OCI-LY3 (cell line): ENCODE results near the gene PRRT4.

Source experiments
- EZH2phosphoT487 ChIP-seq: fragments of 200-600 bp; shearing (Covaris generic); IDR thresholded peaks from 2 replicates; pipeline ENCODE4 v1.6.1; 2018; ENCODE audit warnings: antibody characterized with exemption, mixed run types, low read depth
- TF ChIP-seq, protein P1 (sequence below): fragments of 200-600, 300-600 bp; sonication (generic); IDR thresholded peaks from 2 replicates; pipeline ENCODE4 v1.5.1; 2014; ENCODE audit warnings: antibody characterized with exemption, low read length, low read depth

DNA sequence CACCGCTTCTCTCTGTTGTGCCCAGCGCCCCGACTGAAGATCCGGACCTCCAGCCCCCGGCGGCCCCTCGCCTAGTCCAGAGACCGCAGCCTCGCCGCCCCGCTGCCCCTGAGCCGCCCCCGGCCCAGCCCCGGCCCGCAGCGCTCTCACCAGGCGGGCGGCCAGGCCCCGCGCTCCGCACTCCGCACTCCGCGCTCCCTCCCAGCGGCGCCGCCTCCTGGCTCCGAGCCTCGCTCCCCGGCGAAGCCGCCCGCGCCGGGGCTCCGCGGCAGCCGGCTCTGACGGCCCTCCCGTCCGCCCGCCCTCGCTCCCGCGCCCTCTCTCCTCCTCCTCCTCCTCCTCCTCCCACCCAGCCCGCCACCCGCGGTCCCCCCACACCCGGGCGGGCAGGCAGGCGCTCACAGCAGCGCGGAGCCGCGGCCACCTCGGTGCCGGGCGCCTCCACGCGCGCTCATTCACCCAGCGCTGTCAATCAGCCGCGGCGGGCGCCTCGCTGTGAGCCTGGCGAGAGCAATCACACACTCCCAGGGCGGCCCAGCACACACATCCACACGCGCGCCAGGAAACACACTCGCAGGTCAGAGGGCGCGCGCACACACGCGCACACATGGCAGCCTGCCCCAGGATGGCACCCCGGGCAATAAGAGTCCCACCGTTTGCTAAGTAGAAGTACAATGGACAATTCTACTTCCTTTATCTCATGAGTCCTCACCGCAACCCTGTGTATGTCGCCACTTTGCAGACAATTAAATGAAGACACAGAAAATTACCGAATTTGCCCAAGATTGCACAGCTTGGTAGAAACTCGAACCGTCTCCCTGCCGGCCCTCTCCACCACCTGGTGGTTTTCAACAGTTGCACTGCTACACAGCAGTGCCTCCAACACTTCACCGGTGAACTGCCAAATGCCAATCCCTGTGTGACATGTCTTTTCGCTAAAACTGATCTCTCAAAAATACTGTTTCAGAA lies at the start of gene PRRT4:
- TF ChIP-seq, protein P1, sequence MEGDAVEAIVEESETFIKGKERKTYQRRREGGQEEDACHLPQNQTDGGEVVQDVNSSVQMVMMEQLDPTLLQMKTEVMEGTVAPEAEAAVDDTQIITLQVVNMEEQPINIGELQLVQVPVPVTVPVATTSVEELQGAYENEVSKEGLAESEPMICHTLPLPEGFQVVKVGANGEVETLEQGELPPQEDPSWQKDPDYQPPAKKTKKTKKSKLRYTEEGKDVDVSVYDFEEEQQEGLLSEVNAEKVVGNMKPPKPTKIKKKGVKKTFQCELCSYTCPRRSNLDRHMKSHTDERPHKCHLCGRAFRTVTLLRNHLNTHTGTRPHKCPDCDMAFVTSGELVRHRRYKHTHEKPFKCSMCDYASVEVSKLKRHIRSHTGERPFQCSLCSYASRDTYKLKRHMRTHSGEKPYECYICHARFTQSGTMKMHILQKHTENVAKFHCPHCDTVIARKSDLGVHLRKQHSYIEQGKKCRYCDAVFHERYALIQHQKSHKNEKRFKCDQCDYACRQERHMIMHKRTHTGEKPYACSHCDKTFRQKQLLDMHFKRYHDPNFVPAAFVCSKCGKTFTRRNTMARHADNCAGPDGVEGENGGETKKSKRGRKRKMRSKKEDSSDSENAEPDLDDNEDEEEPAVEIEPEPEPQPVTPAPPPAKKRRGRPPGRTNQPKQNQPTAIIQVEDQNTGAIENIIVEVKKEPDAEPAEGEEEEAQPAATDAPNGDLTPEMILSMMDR: no peak
- no peak for TF ChIP-seq EZH2phosphoT487
